Loucy (cell line): ENCODE data around the gene TAF1D.

Source experiments
- CTCF ChIP-seq: fragments of 200-600 bp; sonication (generic); conservative IDR thresholded peaks from 2 replicates; pipeline ENCODE4 v1.5.1; 2014; ENCODE audit warnings: mild to moderate bottlenecking, antibody characterized with exemption, low read length
- EZH2phosphoT487 ChIP-seq: fragments of 200-600 bp; IDR thresholded peaks from 2 replicates; pipeline ENCODE4 v1.6.1; 2018; ENCODE audit warnings: antibody characterized with exemption, mild to moderate bottlenecking, moderate library complexity, borderline replicate concordance

GRCh38 chr11:93718057-93718563 lies 23.2 kb downstream of the TAF1D start:
- no peak for TF ChIP-seq CTCF
- TF ChIP-seq EZH2phosphoT487 = no peak
